ENCODE data around the gene OPA3.

GRCh38 chr19:45507872-45508416 is 76.7 kb downstream of the OPA3 start:
- TF ChIP-seq EZH2 (IDR thresholded peaks at IDR 0.05; ENCODE audit: insufficient read depth, poor library complexity, severe bottlenecking): no peak
- TF ChIP-seq EZH2phosphoT487 (IDR thresholded peaks at IDR 0.05; ENCODE audit: insufficient read depth, low read depth): no peak
